K562 (cell line): Measurements from ENCODE around the gene MRPL40. TPM values are rescaled to one million over a fixed set of nuclear protein-coding genes. Genes with fewer than 3 reads are reported as not detected.

ENCODE experiments used
- ATAC-seq: fragments of 200-7000 bp; cut with Tn5 transposase; 3 replicates; pipeline ENCODE4 v1.9.1; 2020; ENCODE audit warnings: moderate library complexity
- BruUV-seq: library from RNA; stranded (reverse); fragments of 400-500 nt; replicated peaks from 2 replicates; lab custom pipeline; 2021; lab: Mats Ljungman, UMichigan
- CTCF ChIA-PET: fragments of 300-600 bp; formaldehyde crosslinking; extraction: SDS; loops from one replicate; lab custom pipeline; 2021; ENCODE audit warnings: low intra/inter-chr PET ratio; lab: Yijun Ruan, JAX
- POLR2A ChIA-PET: fragments of 300-600, 350-650 bp; sonication (Branson Sonifier 250); formaldehyde crosslinking; extraction: SDS; loops from one replicate; lab custom pipeline; 2021; ENCODE audit warnings: antibody characterized with exemption, inconsistent platforms; lab: Yijun Ruan, JAX
- DNase-seq, 4 experiments: peaks; one replicate each; pipeline versions ENCODE4 v3.0.0 to v3.0.0-alpha.2; 2011 to 2018; ENCODE audit warnings: low spot score in 3 of 4, mixed read lengths in 3 of 4; ENCODE audit errors: extremely low read depth in 1 of 4
- FAIRE-seq: peaks from 2 replicates; lab custom pipeline; 2011; peaks lifted over from hg19 to GRCh38; lab: Jason Lieb, UNC
- H2AFZ ChIP-seq: 2 replicates; pipeline ENCODE4 v1.6.0; 2011; ENCODE audit warnings: low read depth, low read length, control low read depth, inconsistent platforms
- H3K27ac ChIP-seq: fragments of 200-600 bp; 3 replicates; pipeline ENCODE4 v1.8.0; 2011; ENCODE audit warnings: low read depth, mild to moderate bottlenecking, control low read depth, inconsistent platforms, low read length, moderate library complexity, mixed read lengths; ENCODE audit errors: extremely low read depth
- H3K27me3 ChIP-seq, 2 experiments: fragments of 300-600 bp in 1 of 2; 2 replicates in 1 of 2; 3 replicates in 1 of 2; pipeline versions ENCODE4 v1.6.0 to v1.8.0; 2011; ENCODE audit warnings: inconsistent platforms in 2 of 2, low read length in 2 of 2, mild to moderate bottlenecking in 1 of 2, mixed read lengths in 1 of 2, moderate library complexity in 1 of 2; ENCODE audit not compliant: control insufficient read depth in 2 of 2, insufficient read depth in 2 of 2
- H3K36me3 ChIP-seq: fragments of 300-600 bp; 3 replicates; pipeline ENCODE4 v1.8.0; 2011; ENCODE audit warnings: mild to moderate bottlenecking, low read length, inconsistent platforms; ENCODE audit not compliant: control insufficient read depth, insufficient read depth
- H3K4me1 ChIP-seq, 2 experiments: fragments of 200-600 bp in 1 of 2; replicated peaks in 1 of 2; 2 replicates in 1 of 2; 3 replicates in 1 of 2; pipeline versions ENCODE4 v1.5.1 to v1.8.0; 2011; ENCODE audit warnings: inconsistent platforms in 2 of 2, low read length in 2 of 2, mild to moderate bottlenecking in 1 of 2, mixed read lengths in 1 of 2, moderate library complexity in 1 of 2; ENCODE audit not compliant: control insufficient read depth in 2 of 2, insufficient read depth in 2 of 2
- H3K4me2 ChIP-seq: 2 replicates; pipeline ENCODE4 v1.6.1; 2011; ENCODE audit warnings: low read length, control low read depth, inconsistent platforms, mixed read lengths; ENCODE audit not compliant: insufficient read depth
- H3K4me3 ChIP-seq: fragments of 200-600 bp; sonication (generic), shearing (Covaris generic); 2 replicates; pipeline ENCODE4 v1.5.1; 2016; ENCODE audit warnings: control low read depth, inconsistent platforms
- H3K79me2 ChIP-seq: fragments of 200-600 bp; 3 replicates; pipeline ENCODE4 v1.8.0; 2011; ENCODE audit warnings: low read length, inconsistent platforms; ENCODE audit not compliant: control insufficient read depth, insufficient read depth
- H3K9ac ChIP-seq, 2 experiments: 2 replicates each; pipeline versions ENCODE4 v1.6.0 to v1.6.1; 2011; ENCODE audit warnings: low read depth in 2 of 2, low read length in 2 of 2, control low read depth in 1 of 2, inconsistent platforms in 1 of 2, mild to moderate bottlenecking in 1 of 2, mixed read lengths in 1 of 2; ENCODE audit not compliant: insufficient read depth in 1 of 2
- H3K9me1 ChIP-seq: one replicate; pipeline ENCODE4 v1.6.0; 2011; ENCODE audit warnings: inconsistent platforms, mild to moderate bottlenecking, low read length, moderate library complexity; ENCODE audit not compliant: control insufficient read depth, insufficient read depth
- H3K9me3 ChIP-seq: replicated peaks from 2 replicates; pipeline ENCODE4 v1.5.1; 2011; ENCODE audit warnings: low read depth, low read length, inconsistent platforms; ENCODE audit not compliant: control insufficient read depth, insufficient read depth
- H4K20me1 ChIP-seq: replicated peaks from 2 replicates; pipeline ENCODE4 v1.6.1; 2011; ENCODE audit warnings: low read length, inconsistent platforms, mixed read lengths; ENCODE audit not compliant: control insufficient read depth, insufficient read depth
- ERF ChIP-seq: fragments of 450-650 bp; formaldehyde crosslinking; IDR thresholded peaks from 2 replicates; pipeline ENCODE4 v1.4.0; 2020; ENCODE audit warnings: mild to moderate bottlenecking, mixed read lengths
- FOXA1 ChIP-seq: fragments of 450-650 bp; IDR thresholded peaks from 2 replicates; pipeline ENCODE4 v1.6.1; 2016; ENCODE audit warnings: mild to moderate bottlenecking, borderline replicate concordance
- GTF2A2 ChIP-seq: IDR thresholded peaks from 2 replicates; pipeline ENCODE4 v1.6.1; 2016; ENCODE audit warnings: mild to moderate bottlenecking, missing genetic modification characterization, missing compliant biosample characterization
- HDAC8 ChIP-seq: fragments of 450-650 bp; IDR thresholded peaks from 2 replicates; pipeline ENCODE4 v1.6.1; 2016; ENCODE audit warnings: mild to moderate bottlenecking, missing genetic modification characterization, moderate library complexity, missing compliant biosample characterization
- IFI16 ChIP-seq: fragments of 250-450 bp; sonication (Bioruptor Pico); IDR thresholded peaks from 2 replicates; pipeline ENCODE4 v2.1.2; 2022; ENCODE audit warnings: mild to moderate bottlenecking, inconsistent platforms
- PHF8 ChIP-seq: fragments of 200-600 bp; sonication (generic); IDR thresholded peaks from 2 replicates; pipeline ENCODE4 v1.6.1; 2012; ENCODE audit warnings: mixed run types, mild to moderate bottlenecking, inconsistent platforms, low read length, moderate library complexity, borderline replicate concordance
- PHTF2 ChIP-seq: fragments of 250-450 bp; sonication (Bioruptor Pico); IDR thresholded peaks from 2 replicates; pipeline ENCODE4 v1.5.0; 2021; ENCODE audit warnings: mild to moderate bottlenecking
- PTBP1 ChIP-seq: fragments of 200-400 bp; formaldehyde crosslinking; IDR thresholded peaks from 2 replicates; pipeline ENCODE4 v1.6.1; 2017; ENCODE audit warnings: low read depth, low read length
- RAD21 ChIP-seq, 2 experiments: fragments of 250-450 bp in 1 of 2; fragments of 450-650 bp in 1 of 2; sonication (Bioruptor Pico) in 1 of 2; formaldehyde crosslinking in 1 of 2; IDR thresholded peaks in 1 of 2; conservative IDR thresholded peaks in 1 of 2; 2 replicates each; pipeline versions ENCODE4 v1.4.0 to v1.8.0; 2020 to 2022; ENCODE audit warnings: mild to moderate bottlenecking in 2 of 2, moderate library complexity in 1 of 2
- SMC3 ChIP-seq: conservative IDR thresholded peaks from 2 replicates; pipeline ENCODE4 v1.6.1; 2011; ENCODE audit warnings: low read depth, low read length, improper control_type of control experiment; ENCODE audit not compliant: insufficient read depth
- TCFL5 ChIP-seq: fragments of 250-450 bp; sonication (Bioruptor Pico); conservative IDR thresholded peaks from 2 replicates; pipeline ENCODE4 v1.6.1; 2021; ENCODE audit warnings: mild to moderate bottlenecking, moderate library complexity, matching md5 sums
- ZBED1 ChIP-seq: IDR thresholded peaks from 2 replicates; pipeline ENCODE4 v1.6.1; 2014
- ZFP36 ChIP-seq: fragments of 150-350 bp; IDR thresholded peaks from 2 replicates; pipeline ENCODE4 v1.6.1; 2018; ENCODE audit warnings: low read length, low read depth; ENCODE audit not compliant: partially characterized antibody
- WGBS: fragments of 100-300 bp; shearing (Covaris generic); methylation state at CpG from one replicate; pipeline ENCODE4 v1.1.6; 2016; ENCODE audit warnings: low coverage, mixed read lengths; ENCODE audit not compliant: insufficient coverage; ENCODE audit errors: missing lambda C conversion rate; 5-methylcytosine and 5-hydroxymethylcytosine counted together
- in situ Hi-C: fragments of 300-500 bp; cut with MboI; formaldehyde crosslinking; loops from 4 replicates; pipeline ENCODE4 v1.15.0; 2018; ENCODE audit warnings: inconsistent platforms, mixed read lengths
- intact Hi-C: fragments of 100-400 bp; cut with micrococcal nuclease; formaldehyde crosslinking; loops from 2 replicates; pipeline ENCODE4 v1.14.2; 2022
- polyA plus RNA-seq, 8 experiments: library from polyadenylated mRNA; depleted of rRNA in 4 of 8; stranded (reverse) in 5 of 8; unstranded in 3 of 8; fragments of >200 nt; fragmentation: Nextera tagmentation in 2 of 8; fragmentation: Illumina TruSeq in 1 of 8; extraction: Ambion mirVana in 2 of 8; extraction: Trizol in 1 of 8; gene quantifications; 2 replicates each; pipeline versions ENCODE4 v1.2.1 to v1.2.3, GENCODE V29; 2011 to 2014; ENCODE audit warnings: inconsistent platforms in 1 of 8, missing spikeins in 1 of 8
- total RNA-seq, 7 experiments: library from RNA; depleted of rRNA in 6 of 7; stranded (reverse); fragments of >200 nt in 6 of 7; fragmentation: Illumina TruSeq in 2 of 7; extraction: Trizol in 2 of 7; gene quantifications; 2 replicates each; pipeline versions ENCODE4 v1.2.1 to v1.2.3, GENCODE V29; 2011 to 2021; ENCODE audit warnings: low replicate concordance in 1 of 7
- TF ChIP-seq, protein P1 (sequence below): sonication (generic); formaldehyde crosslinking; IDR thresholded peaks from 2 replicates; pipeline ENCODE4 v1.8.0; 2023; ENCODE audit warnings: mild to moderate bottlenecking, missing genetic modification reagents
- TF ChIP-seq, protein P2 (sequence below): fragments of 250-450 bp; sonication (Bioruptor Pico); IDR thresholded peaks from 2 replicates; pipeline ENCODE4 v1.8.0; 2021; ENCODE audit warnings: borderline replicate concordance, mild to moderate bottlenecking, moderate library complexity; ENCODE audit not compliant: poor library complexity, severe bottlenecking
- TF ChIP-seq, protein P3 (sequence below): sonication (generic); formaldehyde crosslinking; IDR thresholded peaks from 2 replicates; pipeline ENCODE4 v1.4.0; 2020; ENCODE audit warnings: mild to moderate bottlenecking, missing genetic modification reagents

MRPL40 gene
- total and polyA plus RNA-seq, 9 of the 15 experiments (the other 6 are each of a cell fraction or from before 2014, with no cell fraction given), result 132 to 652 (median 208) TPM

DNA sequence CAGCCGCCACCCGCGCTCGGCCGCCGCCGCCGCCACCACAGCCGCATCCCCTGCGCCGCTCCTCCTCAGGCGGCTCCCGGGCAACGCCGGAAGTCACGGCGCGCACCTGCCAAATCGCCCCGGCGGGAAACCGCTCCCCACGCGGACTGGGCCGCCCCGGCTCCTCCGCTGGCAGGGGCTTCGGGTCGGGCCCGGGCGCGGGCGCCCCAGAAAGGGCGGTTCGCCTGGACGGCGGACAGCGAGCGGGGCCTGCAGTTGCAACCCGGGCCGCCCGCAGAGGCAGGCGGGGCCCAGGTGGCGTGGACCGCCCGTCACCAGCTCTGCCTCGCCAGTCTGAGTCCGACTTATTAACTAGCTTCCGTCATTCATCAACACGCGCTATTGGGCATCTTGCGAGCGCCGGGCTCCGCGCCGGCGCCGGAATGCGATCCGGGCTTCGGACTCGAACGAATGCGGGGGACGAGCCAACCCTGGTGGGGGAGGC lies 654 bp upstream of the MRPL40 start, which contains the start of gene HIRA:
Gene HIRA (minus strand): TSS at position 85 of the 484 bp plus-strand sequence. CDS start 257 bp downstream, outside the sequence.
- Histone ChIP-seq H3K4me2 (peak within 1 kb of the TSS; percentile 100), H3K9me1 (no peaks in the 10 kb centered on the region), H3K27ac (peak within 1 kb of the TSS; percentile 87), H3K4me1 (peaks cover 17 to 39% of the 10 kb centered on the region in 2 experiments), H3K36me3 (peaks cover 59% of the 10 kb centered on the region), H3K9me3 (no peaks in the 10 kb centered on the region), H4K20me1 (peaks cover 21% of the 10 kb centered on the region), H3K4me3 (peak within 1 kb of the TSS; percentile 68), H3K79me2 (peaks cover 72% of the 10 kb centered on the region), H2AFZ (peak within 1 kb of the TSS; percentile 99), H3K27me3 (no peaks in the 10 kb centered on the region), H3K9ac (peak within 1 kb of the TSS; percentile 95 to 97)
- ChIA-PET POLR2A (interaction anchor here (0.6 to 11.9 kb wide), 35 partner anchors 9 to 1376 kb away, joined by 3 to 284 read pairs (median 4); partner anchors contain the start of genes C22orf39, CDC45, SLC25A1 and UFD1), CTCF (interaction anchor here (0.6 to 1.7 kb wide), 2 partner anchors 47 to 300 kb away, joined by 3 to 5 read pairs; partner anchors contain the start of genes CDC45 and UFD1)
- in situ Hi-C loops (no loop called here), intact Hi-C loops (loop anchor here (1.0 to 5.0 kb wide), 5 partner anchors 15 to 309 kb away; partner anchors contain the start of genes C22orf39, CDC45, DGCR2 and SLC25A1)
- no TSS peak for BruUV-seq
- ATAC-seq (peak; percentile 70), FAIRE-seq (no peak), DNase-seq (peak; percentile 92 to 98 (median 96))
- under 1% methylated on average over 66 of the region's 66 CpGs for WGBS
- peak; percentile 98 for TF ChIP-seq ERF (CRISPR knock-in tag)
- TF ChIP-seq PTBP1, result 0 out of 2 replicates have a peak, but pooled peaks have one; percentile 50
- TF ChIP-seq SMC3, result peak; percentile 50; the same call in 1 of the 2 replicates
- TF ChIP-seq IFI16 (CRISPR knock-in tag), result no peak
- TF ChIP-seq, protein P1, sequence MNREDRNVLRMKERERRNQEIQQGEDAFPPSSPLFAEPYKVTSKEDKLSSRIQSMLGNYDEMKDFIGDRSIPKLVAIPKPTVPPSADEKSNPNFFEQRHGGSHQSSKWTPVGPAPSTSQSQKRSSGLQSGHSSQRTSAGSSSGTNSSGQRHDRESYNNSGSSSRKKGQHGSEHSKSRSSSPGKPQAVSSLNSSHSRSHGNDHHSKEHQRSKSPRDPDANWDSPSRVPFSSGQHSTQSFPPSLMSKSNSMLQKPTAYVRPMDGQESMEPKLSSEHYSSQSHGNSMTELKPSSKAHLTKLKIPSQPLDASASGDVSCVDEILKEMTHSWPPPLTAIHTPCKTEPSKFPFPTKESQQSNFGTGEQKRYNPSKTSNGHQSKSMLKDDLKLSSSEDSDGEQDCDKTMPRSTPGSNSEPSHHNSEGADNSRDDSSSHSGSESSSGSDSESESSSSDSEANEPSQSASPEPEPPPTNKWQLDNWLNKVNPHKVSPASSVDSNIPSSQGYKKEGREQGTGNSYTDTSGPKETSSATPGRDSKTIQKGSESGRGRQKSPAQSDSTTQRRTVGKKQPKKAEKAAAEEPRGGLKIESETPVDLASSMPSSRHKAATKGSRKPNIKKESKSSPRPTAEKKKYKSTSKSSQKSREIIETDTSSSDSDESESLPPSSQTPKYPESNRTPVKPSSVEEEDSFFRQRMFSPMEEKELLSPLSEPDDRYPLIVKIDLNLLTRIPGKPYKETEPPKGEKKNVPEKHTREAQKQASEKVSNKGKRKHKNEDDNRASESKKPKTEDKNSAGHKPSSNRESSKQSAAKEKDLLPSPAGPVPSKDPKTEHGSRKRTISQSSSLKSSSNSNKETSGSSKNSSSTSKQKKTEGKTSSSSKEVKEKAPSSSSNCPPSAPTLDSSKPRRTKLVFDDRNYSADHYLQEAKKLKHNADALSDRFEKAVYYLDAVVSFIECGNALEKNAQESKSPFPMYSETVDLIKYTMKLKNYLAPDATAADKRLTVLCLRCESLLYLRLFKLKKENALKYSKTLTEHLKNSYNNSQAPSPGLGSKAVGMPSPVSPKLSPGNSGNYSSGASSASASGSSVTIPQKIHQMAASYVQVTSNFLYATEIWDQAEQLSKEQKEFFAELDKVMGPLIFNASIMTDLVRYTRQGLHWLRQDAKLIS (CRISPR knock-in tag), result no peak
- TF ChIP-seq ZFP36, result peak; percentile 45
- peak; percentile 46 for TF ChIP-seq PHF8
- TF ChIP-seq HDAC8 (tag), result peak; percentile 82
- TF ChIP-seq GTF2A2, result peak; percentile 89
- peak in 1 of 2 experiments; percentile 38; a peak in 2 of 4 replicates for TF ChIP-seq RAD21 (CRISPR knock-in tag; conservative IDR thresholded peaks at IDR 0.05 in 1 of 2, IDR thresholded peaks at IDR 0.05 in 1 of 2)
- TF ChIP-seq, protein P2, sequence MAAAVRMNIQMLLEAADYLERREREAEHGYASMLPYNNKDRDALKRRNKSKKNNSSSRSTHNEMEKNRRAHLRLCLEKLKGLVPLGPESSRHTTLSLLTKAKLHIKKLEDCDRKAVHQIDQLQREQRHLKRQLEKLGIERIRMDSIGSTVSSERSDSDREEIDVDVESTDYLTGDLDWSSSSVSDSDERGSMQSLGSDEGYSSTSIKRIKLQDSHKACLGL (CRISPR knock-in tag), result peak; percentile 87
- no peak for TF ChIP-seq PHTF2 (CRISPR knock-in tag)
- no peak for TF ChIP-seq FOXA1
- no peak for TF ChIP-seq ZBED1
- TF ChIP-seq TCFL5 (CRISPR knock-in tag), result no peak
- TF ChIP-seq, protein P3, sequence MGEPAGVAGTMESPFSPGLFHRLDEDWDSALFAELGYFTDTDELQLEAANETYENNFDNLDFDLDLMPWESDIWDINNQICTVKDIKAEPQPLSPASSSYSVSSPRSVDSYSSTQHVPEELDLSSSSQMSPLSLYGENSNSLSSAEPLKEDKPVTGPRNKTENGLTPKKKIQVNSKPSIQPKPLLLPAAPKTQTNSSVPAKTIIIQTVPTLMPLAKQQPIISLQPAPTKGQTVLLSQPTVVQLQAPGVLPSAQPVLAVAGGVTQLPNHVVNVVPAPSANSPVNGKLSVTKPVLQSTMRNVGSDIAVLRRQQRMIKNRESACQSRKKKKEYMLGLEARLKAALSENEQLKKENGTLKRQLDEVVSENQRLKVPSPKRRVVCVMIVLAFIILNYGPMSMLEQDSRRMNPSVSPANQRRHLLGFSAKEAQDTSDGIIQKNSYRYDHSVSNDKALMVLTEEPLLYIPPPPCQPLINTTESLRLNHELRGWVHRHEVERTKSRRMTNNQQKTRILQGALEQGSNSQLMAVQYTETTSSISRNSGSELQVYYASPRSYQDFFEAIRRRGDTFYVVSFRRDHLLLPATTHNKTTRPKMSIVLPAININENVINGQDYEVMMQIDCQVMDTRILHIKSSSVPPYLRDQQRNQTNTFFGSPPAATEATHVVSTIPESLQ (CRISPR knock-in tag), result no peak
